NK-92 (cell line): ENCODE measurements around the gene PROC.
"Not testable (repeated sequence)": the region's sequence is repeated elsewhere in the genome, so short reads cannot be mapped to it uniquely, and the experiment has no call there.

Experiments used
- DNase-seq: peaks from one replicate; lab custom pipeline; 2025; ENCODE audit not compliant: unreplicated experiment; lab: John Stamatoyannopoulos, UW

The PROC gene

GRCh38 chr2:127426501-127427354 lies 8.5 kb downstream of the PROC start:
- DNase-seq: no peak

GRCh38 chr2:127427376-127428056 lies 9.3 kb downstream of the PROC start:
- DNase-seq: no peak

- DNase-seq: no peak
Measured at GRCh38 chr2:127428057-127428814, 10.0 kb downstream of the PROC start.

- DNase-seq: no peak
Measured at GRCh38 chr2:127428815-127429109, 10.5 kb downstream of the PROC start.

- no peak for DNase-seq
Measured at GRCh38 chr2:127429291-127429690, 11.1 kb downstream of the PROC start.

GRCh38 chr2:127429844-127430425 lies 11.7 kb downstream of the PROC start:
- no peak for DNase-seq

GRCh38 chr2:127431408-127432023 lies 13.3 kb downstream of the PROC start:
- DNase-seq: no peak

- no peak for DNase-seq
Measured at GRCh38 chr2:127434515-127434914, 16.3 kb downstream of the PROC start.

- DNase-seq: no peak
Measured at GRCh38 chr2:127437056-127437455, 18.8 kb downstream of the PROC start.

GRCh38 chr2:127437781-127438726 lies 19.8 kb downstream of the PROC start:
- DNase-seq: no peak

GRCh38 chr2:127439343-127439742 lies 21.1 kb downstream of the PROC start:
- DNase-seq: no peak

- no peak for DNase-seq
Measured at GRCh38 chr2:127448526-127448925, 30.3 kb downstream of the PROC start.

- no peak for DNase-seq
Measured at GRCh38 chr2:127449414-127449813, 31.2 kb downstream of the PROC start.

GRCh38 chr2:127449898-127450297 lies 31.7 kb downstream of the PROC start:
- no peak for DNase-seq

GRCh38 chr2:127451981-127452380 lies 33.8 kb downstream of the PROC start:
- DNase-seq: no peak

GRCh38 chr2:127452423-127452822 lies 34.2 kb downstream of the PROC start:
- not testable (repeated sequence) for DNase-seq

- no peak for DNase-seq
Measured at GRCh38 chr2:127453013-127453391, 34.8 kb downstream of the PROC start.

- DNase-seq: no peak
Measured at GRCh38 chr2:127453392-127454171, 35.4 kb downstream of the PROC start.
